T-helper 1 cell treated with Interleukin-12 subunit alpha and Interleukin-12 subunit beta and Interleukin-4 antibody, amounts not matched to agents 30 μg/mL and 1 μg/mL, for 36 hours (primary cell): ENCODE measurements around the gene TRIM5.
"Not testable (repeated sequence)": the region's sequence is repeated elsewhere in the genome, so short reads cannot be mapped to it uniquely, and the experiment has no call there.

Experiments used
- H3K27ac Mint-ChIP-seq: one replicate; pipeline ENCODE4 v1.8.0; 2021; ENCODE audit warnings: mild to moderate bottlenecking, mixed read lengths
- H3K27me3 Mint-ChIP-seq: one replicate; pipeline ENCODE4 v1.8.0; 2021; ENCODE audit warnings: low read depth, mixed read lengths
- H3K36me3 Mint-ChIP-seq: one replicate; pipeline ENCODE4 v1.8.0; 2021; ENCODE audit warnings: low read depth, mixed read lengths
- H3K4me1 Mint-ChIP-seq: one replicate; pipeline ENCODE4 v1.8.0; 2021; ENCODE audit warnings: low read depth, mixed read lengths
- H3K4me3 Mint-ChIP-seq: one replicate; pipeline ENCODE4 v1.8.0; 2021; ENCODE audit warnings: mild to moderate bottlenecking, moderate library complexity, mixed read lengths
- H3K9me3 Mint-ChIP-seq: one replicate; pipeline ENCODE4 v1.8.0; 2021; ENCODE audit warnings: mixed read lengths

The TRIM5 gene

GRCh38 chr11:5666402-5666793 lies 18.5 kb downstream of the TRIM5 start:
- no peak overlapping the region for H3K27ac Mint-ChIP-seq
- H3K4me1 Mint-ChIP-seq: no peaks in the 10 kb centered on the region
- H3K9me3 Mint-ChIP-seq: no peaks in the 10 kb centered on the region
- H3K36me3 Mint-ChIP-seq: peaks cover 26% of the 10 kb centered on the region
- H3K27me3 Mint-ChIP-seq: no peaks in the 10 kb centered on the region
- H3K4me3 Mint-ChIP-seq: no peak overlapping the region

GRCh38 chr11:5665746-5666401 lies 19.0 kb downstream of the TRIM5 start:
- Mint-ChIP-seq H3K36me3 (peaks cover 26% of the 10 kb centered on the region), H3K4me3 (no peak overlapping the region), H3K9me3 (no peaks in the 10 kb centered on the region), H3K4me1 (no peaks in the 10 kb centered on the region), H3K27ac (no peak overlapping the region), H3K27me3 (no peaks in the 10 kb centered on the region)

- Mint-ChIP-seq H3K4me3 (no peak overlapping the region), H3K36me3 (peaks cover 21% of the 10 kb centered on the region), H3K4me1 (no peaks in the 10 kb centered on the region), H3K9me3 (no peaks in the 10 kb centered on the region), H3K27ac (no peak overlapping the region), H3K27me3 (no peaks in the 10 kb centered on the region)
These were observed 19.8 kb downstream of the TRIM5 start for GRCh38 chr11:5665051-5665570.

GRCh38 chr11:5663511-5663910 lies 21.4 kb downstream of the TRIM5 start:
- Mint-ChIP-seq H3K27ac (no peak overlapping the region), H3K9me3 (peaks cover 2% of the 10 kb centered on the region), H3K36me3 (peaks cover 17% of the 10 kb centered on the region), H3K27me3 (no peaks in the 10 kb centered on the region), H3K4me1 (no peaks in the 10 kb centered on the region), H3K4me3 (no peak overlapping the region)

GRCh38 chr11:5658318-5658717 lies 26.6 kb downstream of the TRIM5 start:
- no peaks in the 10 kb centered on the region for H3K27me3 Mint-ChIP-seq
- peaks cover 9% of the 10 kb centered on the region for H3K36me3 Mint-ChIP-seq
- H3K27ac Mint-ChIP-seq: no peak overlapping the region
- peaks cover 13% of the 10 kb centered on the region for H3K9me3 Mint-ChIP-seq
- H3K4me3 Mint-ChIP-seq: no peak overlapping the region
- H3K4me1 Mint-ChIP-seq: no peaks in the 10 kb centered on the region

- not testable (repeated sequence) for H3K4me1 Mint-ChIP-seq, H3K4me3 Mint-ChIP-seq, H3K27ac Mint-ChIP-seq, H3K27me3 Mint-ChIP-seq, H3K36me3 Mint-ChIP-seq
- H3K9me3 Mint-ChIP-seq: peaks cover 19% of the 10 kb centered on the region
These were observed 27.9 kb downstream of the TRIM5 start for GRCh38 chr11:5656956-5657355.

- Mint-ChIP-seq H3K4me1 (no peaks in the 10 kb centered on the region), H3K9me3 (peaks cover 20% of the 10 kb centered on the region), H3K4me3 (no peak overlapping the region), H3K27me3 (no peaks in the 10 kb centered on the region), H3K27ac (no peak overlapping the region), H3K36me3 (peaks cover 7% of the 10 kb centered on the region)
These were observed 29.4 kb downstream of the TRIM5 start for GRCh38 chr11:5655474-5655873.

GRCh38 chr11:5646139-5646538 lies 38.7 kb downstream of the TRIM5 start:
- peaks cover 20% of the 10 kb centered on the region for H3K36me3 Mint-ChIP-seq
- no peaks in the 10 kb centered on the region for H3K9me3 Mint-ChIP-seq
- H3K27me3 Mint-ChIP-seq: no peaks in the 10 kb centered on the region
- H3K4me3 Mint-ChIP-seq: no peak overlapping the region
- peaks cover 5% of the 10 kb centered on the region for H3K4me1 Mint-ChIP-seq
- no peak overlapping the region for H3K27ac Mint-ChIP-seq

- peaks cover 5% of the 10 kb centered on the region for H3K4me1 Mint-ChIP-seq
- no peaks in the 10 kb centered on the region for H3K9me3 Mint-ChIP-seq
- H3K36me3 Mint-ChIP-seq: peaks cover 22% of the 10 kb centered on the region
- no peak overlapping the region for H3K27ac Mint-ChIP-seq
- H3K4me3 Mint-ChIP-seq: no peak overlapping the region
- H3K27me3 Mint-ChIP-seq: no peaks in the 10 kb centered on the region
These were observed 41.3 kb downstream of the TRIM5 start for GRCh38 chr11:5643585-5643984.

GRCh38 chr11:5639953-5640352 lies 44.9 kb downstream of the TRIM5 start:
- Mint-ChIP-seq H3K36me3 (peaks cover 28% of the 10 kb centered on the region), H3K4me1 (peaks cover 5% of the 10 kb centered on the region), H3K9me3 (no peaks in the 10 kb centered on the region), H3K4me3 (no peak overlapping the region), H3K27ac (no peak overlapping the region), H3K27me3 (no peaks in the 10 kb centered on the region)

- peaks cover 14% of the 10 kb centered on the region for H3K4me1 Mint-ChIP-seq
- no peak overlapping the region for H3K4me3 Mint-ChIP-seq
- no peaks in the 10 kb centered on the region for H3K27me3 Mint-ChIP-seq
- H3K36me3 Mint-ChIP-seq: peaks cover 23% of the 10 kb centered on the region
- H3K27ac Mint-ChIP-seq: no peak overlapping the region
- H3K9me3 Mint-ChIP-seq: no peaks in the 10 kb centered on the region
These were observed 52.8 kb downstream of the TRIM5 start for GRCh38 chr11:5631969-5632635.

GRCh38 chr11:5631417-5631816 lies 53.5 kb downstream of the TRIM5 start:
- Mint-ChIP-seq H3K4me1 (peaks cover 19% of the 10 kb centered on the region), H3K4me3 (no peak overlapping the region), H3K9me3 (no peaks in the 10 kb centered on the region), H3K36me3 (peaks cover 22% of the 10 kb centered on the region), H3K27ac (no peak overlapping the region), H3K27me3 (no peaks in the 10 kb centered on the region)

GRCh38 chr11:5626196-5626595 lies 58.7 kb downstream of the TRIM5 start:
- Mint-ChIP-seq H3K27ac (no peak overlapping the region), H3K27me3 (no peaks in the 10 kb centered on the region), H3K4me3 (peak overlapping the region; percentile 92), H3K36me3 (peaks cover 3% of the 10 kb centered on the region), H3K4me1 (peaks cover 36% of the 10 kb centered on the region), H3K9me3 (no peaks in the 10 kb centered on the region)

- no peaks in the 10 kb centered on the region for H3K9me3 Mint-ChIP-seq
- H3K4me1 Mint-ChIP-seq: peaks cover 38% of the 10 kb centered on the region
- H3K4me3 Mint-ChIP-seq: peak overlapping the region; percentile 92
- no peaks in the 10 kb centered on the region for H3K27me3 Mint-ChIP-seq
- H3K36me3 Mint-ChIP-seq: peaks cover 7% of the 10 kb centered on the region
- peak overlapping the region; percentile 14 for H3K27ac Mint-ChIP-seq
These were observed 59.6 kb downstream of the TRIM5 start for GRCh38 chr11:5625281-5625680.

- Mint-ChIP-seq H3K27me3 (no peaks in the 10 kb centered on the region), H3K4me3 (peak within 1 kb of the TSS; percentile 92), H3K4me1 (peaks cover 38% of the 10 kb centered on the region)
These were observed 60.2 kb downstream of the TRIM5 start, which contains the start of gene TRIM34 for GRCh38 chr11:5624489-5625279. Gene TRIM34 (plus strand): TSS chr11:5625001. CDS start chr11:5632332, 7,331 bp downstream.

More at GRCh38 chr11:5624489-5625279, 60.2 kb downstream of the TRIM5 start, which contains the start of gene TRIM34:
- Mint-ChIP-seq H3K36me3 (peaks cover 7% of the 10 kb centered on the region), H3K27ac (peak within 1 kb of the TSS; percentile 64), H3K9me3 (no peaks in the 10 kb centered on the region)
